ENCODE results near the gene IFNL4. TPM values are rescaled to one million over a fixed set of nuclear protein-coding genes. Genes with fewer than 3 reads are reported as not detected.
"Not testable (repeated sequence)": the region's sequence is repeated elsewhere in the genome, so short reads cannot be mapped to it uniquely, and the experiment has no call there.

Gene IFNL4
- total RNA-seq = not detected in 2 replicates

GRCh38 chr19:39248806-39249205 lies at the start of gene IFNL4:
Gene IFNL4 (minus strand): TSS chr19:39248856.
- no peak for DNase-seq (ENCODE audit: low read depth, low spot score)

GRCh38 chr19:39297931-39298634 lies 49.4 kb upstream of the IFNL4 start:
- no peak for DNase-seq (ENCODE audit: low read depth, low spot score)

- DNase-seq (ENCODE audit: low read depth, low spot score) = no peak
Measured at GRCh38 chr19:39296906-39297305, 48.2 kb upstream of the IFNL4 start.

GRCh38 chr19:39296055-39296645 lies 47.5 kb upstream of the IFNL4 start, which contains the start of gene IFNL1:
Gene IFNL1 (plus strand): TSS chr19:39296407. CDS start chr19:39296422, 15 bp downstream.
- DNase-seq (ENCODE audit: low read depth, low spot score) = no peak

- DNase-seq (ENCODE audit: low read depth, low spot score) = no peak
Measured at GRCh38 chr19:39293394-39293793, 44.7 kb upstream of the IFNL4 start.

GRCh38 chr19:39284032-39284431 lies 35.4 kb upstream of the IFNL4 start:
- no peak for DNase-seq (ENCODE audit: low read depth, low spot score)

- DNase-seq (ENCODE audit: low read depth, low spot score) = no peak
Measured at GRCh38 chr19:39282021-39282420, 33.4 kb upstream of the IFNL4 start.

- no peak for DNase-seq (ENCODE audit: low read depth, low spot score)
Measured at GRCh38 chr19:39277598-39277997, 28.9 kb upstream of the IFNL4 start.

GRCh38 chr19:39276740-39277139 lies 28.1 kb upstream of the IFNL4 start:
- DNase-seq (ENCODE audit: low read depth, low spot score) = no peak

GRCh38 chr19:39275578-39275977 lies 26.9 kb upstream of the IFNL4 start:
- no peak for DNase-seq (ENCODE audit: low read depth, low spot score)

- not testable (repeated sequence) for DNase-seq (ENCODE audit: low read depth, low spot score)
Measured at GRCh38 chr19:39273859-39274258, 25.2 kb upstream of the IFNL4 start.

GRCh38 chr19:39270036-39270871 lies 21.6 kb upstream of the IFNL4 start:
- no peak for DNase-seq (ENCODE audit: low read depth, low spot score)

GRCh38 chr19:39269369-39269768 lies 20.7 kb upstream of the IFNL4 start:
- not testable (repeated sequence) for DNase-seq (ENCODE audit: low read depth, low spot score)

- not testable (repeated sequence) for DNase-seq (ENCODE audit: low read depth, low spot score)
Measured at GRCh38 chr19:39268531-39269223, 20.0 kb upstream of the IFNL4 start.

GRCh38 chr19:39268085-39268484 lies 19.4 kb upstream of the IFNL4 start, which contains the start of gene IFNL2:
Gene IFNL2 (plus strand): TSS chr19:39268396. CDS start chr19:39268569, 173 bp downstream.
- DNase-seq (ENCODE audit: low read depth, low spot score) = not testable (repeated sequence)

- DNase-seq (ENCODE audit: low read depth, low spot score) = no peak
Measured at GRCh38 chr19:39265321-39265916, 16.8 kb upstream of the IFNL4 start.

- DNase-seq (ENCODE audit: low read depth, low spot score) = no peak
Measured at GRCh38 chr19:39264306-39265290, 15.9 kb upstream of the IFNL4 start.

GRCh38 chr19:39263912-39264305 lies 15.3 kb upstream of the IFNL4 start:
- no peak for DNase-seq (ENCODE audit: low read depth, low spot score)

GRCh38 chr19:39262496-39262895 lies 13.8 kb upstream of the IFNL4 start:
- DNase-seq (ENCODE audit: low read depth, low spot score) = no peak

- DNase-seq (ENCODE audit: low read depth, low spot score) = no peak
Measured at GRCh38 chr19:39261704-39262103, 13.0 kb upstream of the IFNL4 start.

All from pulmonary artery endothelial cell (primary cell).